ENCODE results near the gene ELAPOR1.

Gene ELAPOR1

GRCh38 chr1:109094871-109095270 lies 19.0 kb upstream of the ELAPOR1 start:
- no peak for TF ChIP-seq EGR1 (IDR thresholded peaks at IDR 0.05)
- no peak for TF ChIP-seq TEAD4 (IDR thresholded peaks at IDR 0.05)
- no peak for TF ChIP-seq TAF1 (IDR thresholded peaks at IDR 0.05; ENCODE audit: low read depth)
- no peak for TF ChIP-seq RAD21 (IDR thresholded peaks at IDR 0.05; ENCODE audit: low read depth)
- no peak for TF ChIP-seq NFIC (IDR thresholded peaks at IDR 0.05)
- no peak for TF ChIP-seq USF1 (IDR thresholded peaks at IDR 0.05)
- no peak for TF ChIP-seq CEBPB (IDR thresholded peaks at IDR 0.05)
- TF ChIP-seq ZBTB7A (IDR thresholded peaks at IDR 0.05; ENCODE audit: low read depth), result no peak
- no peak for TF ChIP-seq FOXM1 (IDR thresholded peaks at IDR 0.05; ENCODE audit: borderline replicate concordance, low read depth)
- TF ChIP-seq REST (IDR thresholded peaks at IDR 0.05; ENCODE audit: low read depth), result no peak
- no peak for TF ChIP-seq TCF12 (IDR thresholded peaks at IDR 0.05; ENCODE audit: low read depth)
- TF ChIP-seq MAX (IDR thresholded peaks at IDR 0.05), result no peak

GRCh38 chr1:109095631-109096030 lies 18.3 kb upstream of the ELAPOR1 start:
- TF ChIP-seq MAX (IDR thresholded peaks at IDR 0.05) (no peak), TCF12 (IDR thresholded peaks at IDR 0.05; ENCODE audit: low read depth) (no peak), ZBTB7A (IDR thresholded peaks at IDR 0.05; ENCODE audit: low read depth) (no peak), REST (IDR thresholded peaks at IDR 0.05; ENCODE audit: low read depth) (no peak), USF1 (IDR thresholded peaks at IDR 0.05) (no peak), YY1 (IDR thresholded peaks at IDR 0.05; ENCODE audit: low read depth) (no peak), EGR1 (IDR thresholded peaks at IDR 0.05) (no peak), RAD21 (IDR thresholded peaks at IDR 0.05; ENCODE audit: low read depth) (no peak), EP300 (IDR thresholded peaks at IDR 0.05; ENCODE audit: borderline replicate concordance) (no peak), NFIC (IDR thresholded peaks at IDR 0.05) (no peak), TEAD4 (IDR thresholded peaks at IDR 0.05) (no peak), FOXM1 (IDR thresholded peaks at IDR 0.05; ENCODE audit: borderline replicate concordance, low read depth) (no peak), CREB1 (IDR thresholded peaks at IDR 0.05; ENCODE audit: low read depth) (no peak), CEBPB (IDR thresholded peaks at IDR 0.05) (no peak), TAF1 (IDR thresholded peaks at IDR 0.05; ENCODE audit: low read depth) (no peak)

GRCh38 chr1:109096120-109096519 lies 17.8 kb upstream of the ELAPOR1 start:
- TF ChIP-seq MAX (IDR thresholded peaks at IDR 0.05), result no peak
- no peak for TF ChIP-seq EP300 (IDR thresholded peaks at IDR 0.05; ENCODE audit: borderline replicate concordance)
- TF ChIP-seq TAF1 (IDR thresholded peaks at IDR 0.05; ENCODE audit: low read depth), result no peak
- no peak for TF ChIP-seq CEBPB (IDR thresholded peaks at IDR 0.05)
- TF ChIP-seq REST (IDR thresholded peaks at IDR 0.05; ENCODE audit: low read depth), result no peak
- TF ChIP-seq TCF12 (IDR thresholded peaks at IDR 0.05; ENCODE audit: low read depth), result no peak
- TF ChIP-seq EGR1 (IDR thresholded peaks at IDR 0.05), result no peak
- no peak for TF ChIP-seq USF1 (IDR thresholded peaks at IDR 0.05)
- no peak for TF ChIP-seq NFIC (IDR thresholded peaks at IDR 0.05)
- TF ChIP-seq CREB1 (IDR thresholded peaks at IDR 0.05; ENCODE audit: low read depth), result no peak
